HL-60 (cell line): ENCODE results near the gene IQSEC1.

ENCODE experiments used
- DNase-seq, 2 experiments: peaks; one replicate each; pipeline ENCODE4 v3.0.0-alpha.2; 2010 to 2020; ENCODE audit warnings: low read depth in 1 of 2, low spot score in 1 of 2
- H3K27ac ChIP-seq: fragments of 250-450 bp; sonication (Bioruptor Pico); replicated peaks from 2 replicates; pipeline ENCODE4 v1.5.1; 2020; ENCODE audit warnings: mild to moderate bottlenecking, moderate library complexity
- H3K27me3 ChIP-seq: fragments of 250-450 bp; sonication (Bioruptor Pico); 2 replicates; pipeline ENCODE4 v1.5.1; 2021; ENCODE audit warnings: mild to moderate bottlenecking, moderate library complexity; ENCODE audit not compliant: insufficient read depth, poor library complexity, severe bottlenecking
- H3K4me3 ChIP-seq: replicated peaks from 2 replicates; pipeline ENCODE4 v1.5.1; 2011; ENCODE audit warnings: mild to moderate bottlenecking, control low read depth, low read length; ENCODE audit not compliant: insufficient read depth
- GABPA ChIP-seq: IDR thresholded peaks from 2 replicates; pipeline ENCODE4 v1.6.1; 2012; ENCODE audit warnings: low read depth
- POLR2AphosphoS5 ChIP-seq: IDR thresholded peaks from 2 replicates; pipeline ENCODE4 v1.6.1; 2012; ENCODE audit warnings: low read depth
- SPI1 ChIP-seq: IDR thresholded peaks from 2 replicates; pipeline ENCODE4 v1.6.1; 2012; ENCODE audit warnings: low read depth, mild to moderate bottlenecking, borderline replicate concordance
- TF ChIP-seq, protein P1 (sequence below): IDR thresholded peaks from 2 replicates; pipeline ENCODE4 v1.6.1; 2012; ENCODE audit warnings: low read depth; ENCODE audit not compliant: insufficient replicate concordance
- TF ChIP-seq, protein P2 (sequence below): IDR thresholded peaks from one replicate; pipeline ENCODE4 v1.5.1; 2011; ENCODE audit warnings: low read length, control low read depth, inconsistent platforms; ENCODE audit not compliant: insufficient read depth

The IQSEC1 gene

GRCh38 chr3:13115991-13116390 lies 42.8 kb upstream of the IQSEC1 start:
- no peak overlapping the region for H3K27ac ChIP-seq
- TF ChIP-seq, protein P1, sequence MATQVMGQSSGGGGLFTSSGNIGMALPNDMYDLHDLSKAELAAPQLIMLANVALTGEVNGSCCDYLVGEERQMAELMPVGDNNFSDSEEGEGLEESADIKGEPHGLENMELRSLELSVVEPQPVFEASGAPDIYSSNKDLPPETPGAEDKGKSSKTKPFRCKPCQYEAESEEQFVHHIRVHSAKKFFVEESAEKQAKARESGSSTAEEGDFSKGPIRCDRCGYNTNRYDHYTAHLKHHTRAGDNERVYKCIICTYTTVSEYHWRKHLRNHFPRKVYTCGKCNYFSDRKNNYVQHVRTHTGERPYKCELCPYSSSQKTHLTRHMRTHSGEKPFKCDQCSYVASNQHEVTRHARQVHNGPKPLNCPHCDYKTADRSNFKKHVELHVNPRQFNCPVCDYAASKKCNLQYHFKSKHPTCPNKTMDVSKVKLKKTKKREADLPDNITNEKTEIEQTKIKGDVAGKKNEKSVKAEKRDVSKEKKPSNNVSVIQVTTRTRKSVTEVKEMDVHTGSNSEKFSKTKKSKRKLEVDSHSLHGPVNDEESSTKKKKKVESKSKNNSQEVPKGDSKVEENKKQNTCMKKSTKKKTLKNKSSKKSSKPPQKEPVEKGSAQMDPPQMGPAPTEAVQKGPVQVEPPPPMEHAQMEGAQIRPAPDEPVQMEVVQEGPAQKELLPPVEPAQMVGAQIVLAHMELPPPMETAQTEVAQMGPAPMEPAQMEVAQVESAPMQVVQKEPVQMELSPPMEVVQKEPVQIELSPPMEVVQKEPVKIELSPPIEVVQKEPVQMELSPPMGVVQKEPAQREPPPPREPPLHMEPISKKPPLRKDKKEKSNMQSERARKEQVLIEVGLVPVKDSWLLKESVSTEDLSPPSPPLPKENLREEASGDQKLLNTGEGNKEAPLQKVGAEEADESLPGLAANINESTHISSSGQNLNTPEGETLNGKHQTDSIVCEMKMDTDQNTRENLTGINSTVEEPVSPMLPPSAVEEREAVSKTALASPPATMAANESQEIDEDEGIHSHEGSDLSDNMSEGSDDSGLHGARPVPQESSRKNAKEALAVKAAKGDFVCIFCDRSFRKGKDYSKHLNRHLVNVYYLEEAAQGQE, result no peak
- TF ChIP-seq, protein P2, sequence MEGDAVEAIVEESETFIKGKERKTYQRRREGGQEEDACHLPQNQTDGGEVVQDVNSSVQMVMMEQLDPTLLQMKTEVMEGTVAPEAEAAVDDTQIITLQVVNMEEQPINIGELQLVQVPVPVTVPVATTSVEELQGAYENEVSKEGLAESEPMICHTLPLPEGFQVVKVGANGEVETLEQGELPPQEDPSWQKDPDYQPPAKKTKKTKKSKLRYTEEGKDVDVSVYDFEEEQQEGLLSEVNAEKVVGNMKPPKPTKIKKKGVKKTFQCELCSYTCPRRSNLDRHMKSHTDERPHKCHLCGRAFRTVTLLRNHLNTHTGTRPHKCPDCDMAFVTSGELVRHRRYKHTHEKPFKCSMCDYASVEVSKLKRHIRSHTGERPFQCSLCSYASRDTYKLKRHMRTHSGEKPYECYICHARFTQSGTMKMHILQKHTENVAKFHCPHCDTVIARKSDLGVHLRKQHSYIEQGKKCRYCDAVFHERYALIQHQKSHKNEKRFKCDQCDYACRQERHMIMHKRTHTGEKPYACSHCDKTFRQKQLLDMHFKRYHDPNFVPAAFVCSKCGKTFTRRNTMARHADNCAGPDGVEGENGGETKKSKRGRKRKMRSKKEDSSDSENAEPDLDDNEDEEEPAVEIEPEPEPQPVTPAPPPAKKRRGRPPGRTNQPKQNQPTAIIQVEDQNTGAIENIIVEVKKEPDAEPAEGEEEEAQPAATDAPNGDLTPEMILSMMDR, result no peak
- no peak for TF ChIP-seq GABPA
- TF ChIP-seq SPI1, result no peak
- no peak for TF ChIP-seq POLR2AphosphoS5
- H3K4me3 ChIP-seq, result no peak overlapping the region
- peaks cover 2% of the 10 kb centered on the region for H3K27me3 ChIP-seq
- no peak for DNase-seq

DNA sequence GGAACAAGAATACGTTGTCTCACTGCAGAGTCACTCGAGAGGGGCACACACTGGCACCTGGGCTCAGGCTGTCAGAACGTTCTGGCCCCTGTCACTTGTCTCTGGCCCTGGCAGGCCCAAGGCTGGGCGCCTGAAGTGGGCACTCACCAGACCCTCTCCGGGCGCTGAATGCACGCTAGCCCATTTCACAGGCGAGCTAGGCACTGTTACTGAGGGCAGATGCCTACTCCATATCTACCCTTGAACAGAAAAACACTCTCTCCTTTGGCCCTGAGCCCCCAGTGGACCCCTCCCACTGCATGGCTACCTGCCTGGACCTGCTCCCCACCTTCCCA lies 42.3 kb upstream of the IQSEC1 start:
- H3K27ac ChIP-seq, result no peak overlapping the region
- H3K4me3 ChIP-seq, result no peak overlapping the region
- peaks cover 2% of the 10 kb centered on the region for H3K27me3 ChIP-seq
- no peak for DNase-seq
- TF ChIP-seq POLR2AphosphoS5, result no peak
- TF ChIP-seq, protein P1, result no peak
- TF ChIP-seq GABPA, result no peak
- TF ChIP-seq SPI1, result no peak
- TF ChIP-seq, protein P2, result no peak

- Histone ChIP-seq H3K4me3 (no peak overlapping the region), H3K27ac (no peak overlapping the region), H3K27me3 (peaks cover 2% of the 10 kb centered on the region)
- no peak for DNase-seq
- TF ChIP-seq, protein P1, result no peak
- TF ChIP-seq GABPA (no peak), SPI1 (no peak), POLR2AphosphoS5 (no peak)
- TF ChIP-seq, protein P2, result no peak
Measured at GRCh38 chr3:13114811-13115575, 41.8 kb upstream of the IQSEC1 start.
